C4-2B (cell line): Measurements from ENCODE around the gene HSP90AA1.

Experiments
- ZFX ChIP-seq: fragments of 450-650 bp; IDR thresholded peaks from 2 replicates; pipeline ENCODE4 v1.6.1; 2017
- TF ChIP-seq, protein P1 (sequence below): fragments of 450-650 bp; conservative IDR thresholded peaks from 2 replicates; pipeline ENCODE4 v1.5.1; 2017; ENCODE audit warnings: mild to moderate bottlenecking

DNA sequence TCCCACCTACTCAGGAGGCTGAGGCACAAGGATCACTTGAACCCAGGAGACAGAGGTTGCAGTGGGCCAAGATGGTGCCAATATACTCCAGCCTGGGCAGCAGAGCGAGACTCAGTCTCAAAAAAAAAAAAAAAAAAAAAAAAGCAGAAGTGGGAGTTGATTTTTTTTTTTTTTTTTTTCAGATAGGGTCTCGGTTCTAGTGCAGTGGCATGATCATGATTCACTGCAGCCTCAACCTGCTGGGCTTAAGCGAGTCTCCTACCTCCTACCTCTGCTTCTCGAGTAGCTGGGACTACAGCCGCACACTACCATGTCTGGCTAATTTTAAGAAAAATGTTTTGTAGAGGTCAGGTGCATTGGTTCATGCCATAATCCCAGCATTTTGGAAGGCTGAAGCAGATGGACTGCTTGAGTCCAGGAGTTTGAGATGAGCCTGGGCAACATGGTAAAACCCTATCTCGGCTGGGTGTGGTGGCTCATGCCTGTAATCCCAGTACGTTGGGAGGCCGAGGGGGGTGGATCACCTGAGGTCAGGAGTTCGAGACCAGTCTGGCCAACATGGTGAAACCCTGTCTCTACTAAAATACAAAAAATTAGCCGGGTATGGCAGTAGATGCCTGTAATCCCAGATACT is 16.3 kb upstream of the HSP90AA1 start:
- TF ChIP-seq, protein P1, sequence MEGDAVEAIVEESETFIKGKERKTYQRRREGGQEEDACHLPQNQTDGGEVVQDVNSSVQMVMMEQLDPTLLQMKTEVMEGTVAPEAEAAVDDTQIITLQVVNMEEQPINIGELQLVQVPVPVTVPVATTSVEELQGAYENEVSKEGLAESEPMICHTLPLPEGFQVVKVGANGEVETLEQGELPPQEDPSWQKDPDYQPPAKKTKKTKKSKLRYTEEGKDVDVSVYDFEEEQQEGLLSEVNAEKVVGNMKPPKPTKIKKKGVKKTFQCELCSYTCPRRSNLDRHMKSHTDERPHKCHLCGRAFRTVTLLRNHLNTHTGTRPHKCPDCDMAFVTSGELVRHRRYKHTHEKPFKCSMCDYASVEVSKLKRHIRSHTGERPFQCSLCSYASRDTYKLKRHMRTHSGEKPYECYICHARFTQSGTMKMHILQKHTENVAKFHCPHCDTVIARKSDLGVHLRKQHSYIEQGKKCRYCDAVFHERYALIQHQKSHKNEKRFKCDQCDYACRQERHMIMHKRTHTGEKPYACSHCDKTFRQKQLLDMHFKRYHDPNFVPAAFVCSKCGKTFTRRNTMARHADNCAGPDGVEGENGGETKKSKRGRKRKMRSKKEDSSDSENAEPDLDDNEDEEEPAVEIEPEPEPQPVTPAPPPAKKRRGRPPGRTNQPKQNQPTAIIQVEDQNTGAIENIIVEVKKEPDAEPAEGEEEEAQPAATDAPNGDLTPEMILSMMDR, result no peak
- TF ChIP-seq ZFX, result no peak
